Smooth muscle cell of the brain vasculature (primary cell): ENCODE data around the gene CARHSP1.
"Not testable (repeated sequence)": the region's sequence is repeated elsewhere in the genome, so short reads cannot be mapped to it uniquely, and the experiment has no call there.

Experiments
- DNase-seq: peaks from one replicate; pipeline ENCODE4 v3.0.0-alpha.2; 2012; ENCODE audit warnings: low read depth, low spot score

Gene CARHSP1

DNA sequence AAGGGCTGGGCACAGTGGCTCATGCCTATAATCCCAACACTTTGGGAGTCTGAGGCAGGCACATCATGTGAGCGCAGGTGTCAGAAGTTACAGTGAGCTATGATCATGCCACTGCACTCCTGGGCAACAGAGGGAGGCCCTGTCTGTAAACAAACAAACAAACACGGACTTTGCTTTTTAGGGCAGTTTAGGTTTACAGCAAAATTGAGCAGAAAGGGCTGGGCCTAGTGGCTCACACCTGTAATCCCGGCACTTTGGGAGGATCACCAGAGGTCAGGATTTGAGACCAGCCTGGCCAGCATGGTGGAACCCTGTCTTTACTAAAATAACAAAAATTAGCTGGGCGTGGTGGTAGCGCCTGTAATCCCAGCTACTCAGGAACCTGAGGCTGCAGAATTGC is 3.3 kb upstream of the CARHSP1 start:
- DNase-seq: no peak

DNA sequence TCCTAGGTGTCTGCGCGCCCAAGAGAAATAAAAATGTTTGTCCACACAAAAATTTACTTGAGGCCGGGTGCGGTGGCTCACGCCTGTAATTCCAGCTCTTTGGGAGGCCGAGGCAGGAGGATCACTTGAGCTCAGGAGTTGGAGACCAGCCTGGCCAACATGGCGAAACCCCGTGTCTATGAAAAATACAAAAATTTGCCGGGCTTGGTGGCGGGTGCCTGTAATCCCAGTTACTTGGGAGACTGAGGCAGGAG is 1.1 kb upstream of the CARHSP1 start:
- DNase-seq: not testable (repeated sequence)

DNA sequence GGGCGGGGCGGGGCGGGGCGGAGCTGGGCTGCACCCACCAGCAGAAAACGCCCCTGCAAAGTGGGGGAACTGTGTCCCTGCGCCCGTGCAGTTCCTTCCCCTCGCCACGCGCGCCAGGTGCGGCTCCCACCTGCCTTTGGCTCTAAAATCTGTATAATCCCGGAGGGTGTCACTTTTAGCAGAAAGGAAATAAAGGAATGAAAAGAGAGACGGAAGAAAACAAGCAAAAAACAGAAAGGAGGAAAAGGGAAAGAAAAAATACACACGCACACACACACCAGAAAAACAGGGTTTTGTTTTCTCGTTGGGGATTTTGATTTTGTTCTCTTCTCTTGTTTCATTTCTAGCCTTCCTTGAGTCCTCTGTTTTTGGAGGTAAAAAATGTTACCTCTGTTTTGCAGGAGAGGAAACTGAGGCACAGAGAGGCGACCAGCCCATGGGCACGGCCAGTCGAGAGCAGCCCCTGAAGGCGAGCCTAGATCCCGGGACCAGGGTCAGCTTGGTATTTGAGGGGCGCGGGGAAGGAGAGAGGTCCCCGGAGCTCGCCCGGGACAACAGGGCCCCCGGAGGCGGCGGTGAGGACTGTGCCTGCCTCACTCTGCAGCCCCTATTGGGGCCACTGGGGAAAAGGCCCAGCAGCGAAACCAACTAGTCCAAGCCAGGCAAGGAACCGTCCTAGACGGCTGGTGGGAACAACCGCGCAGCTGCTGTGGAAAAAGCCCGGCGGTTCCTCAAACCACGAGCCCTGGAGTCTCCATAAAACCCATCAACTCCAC is 594 bp upstream of the CARHSP1 start:
- DNase-seq: no peak

DNA sequence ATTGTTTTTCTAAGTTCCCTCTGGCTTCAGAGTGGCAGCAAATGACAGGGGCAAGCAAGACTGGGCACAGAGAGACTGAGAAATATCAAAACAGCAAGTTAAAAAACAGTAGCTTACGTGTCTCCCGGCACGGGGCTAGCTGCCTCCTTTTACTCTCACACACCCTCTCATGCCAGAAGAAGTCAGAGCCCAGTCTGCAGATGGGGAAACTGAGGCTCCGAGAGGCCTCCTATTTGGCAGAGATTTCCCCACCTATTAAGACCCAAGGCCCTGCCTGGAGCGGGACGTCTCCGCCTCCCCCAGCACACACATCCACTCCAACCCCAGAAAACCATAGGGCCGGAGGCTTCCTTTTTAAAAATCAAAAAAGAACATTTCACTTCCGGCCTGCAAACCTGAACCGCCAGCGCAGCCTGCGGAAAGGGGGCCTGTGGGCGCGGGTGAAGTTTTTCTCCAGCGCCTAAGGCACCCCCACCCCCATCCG is 832 bp downstream of the CARHSP1 start:
- no peak for DNase-seq

DNA sequence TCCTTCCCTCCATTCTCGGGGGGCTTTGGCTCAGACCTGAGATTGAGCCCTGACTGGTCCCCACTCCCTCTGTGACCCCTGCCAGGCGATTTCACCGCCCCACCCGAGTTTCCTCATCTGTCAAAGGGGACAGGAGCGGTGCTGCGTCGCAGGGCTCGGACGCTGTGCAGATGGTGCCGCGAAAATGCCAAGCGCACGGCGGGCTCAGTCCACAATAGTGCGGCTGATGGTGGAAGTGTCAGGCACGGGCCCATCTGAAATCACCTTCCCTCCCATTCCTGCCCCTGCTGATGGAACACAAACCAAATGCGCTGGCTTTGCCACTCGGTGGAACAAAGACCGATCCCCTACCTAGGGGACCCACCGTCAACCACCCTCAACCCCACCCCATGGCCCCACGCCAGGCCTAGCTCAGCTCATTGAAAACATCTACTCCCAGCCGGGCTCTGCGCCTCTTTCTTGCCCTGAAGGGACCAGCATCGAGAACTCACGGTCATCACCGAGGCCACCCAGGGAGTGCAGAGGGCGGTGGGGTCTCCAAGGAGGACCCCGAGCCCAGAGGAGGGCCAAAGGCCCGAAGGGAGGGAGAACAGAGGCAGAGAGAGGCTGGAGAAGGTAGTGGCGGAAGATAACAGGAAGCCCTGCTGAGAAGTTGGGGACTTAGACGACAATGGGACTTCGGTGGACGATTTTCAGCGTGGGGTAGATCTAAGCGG is 1.4 kb downstream of the CARHSP1 start:
- no peak for DNase-seq

- DNase-seq: no peak
These were observed 2.0 kb downstream of the CARHSP1 start for GRCh38 chr16:8866884-8867215.

GRCh38 chr16:8866118-8866883 is 2.5 kb downstream of the CARHSP1 start:
- no peak for DNase-seq

GRCh38 chr16:8865145-8865882 is 3.5 kb downstream of the CARHSP1 start:
- DNase-seq: no peak

- DNase-seq: no peak
These were observed 4.2 kb downstream of the CARHSP1 start for GRCh38 chr16:8864480-8865110.

GRCh38 chr16:8863594-8864424 is 5.0 kb downstream of the CARHSP1 start:
- DNase-seq: no peak

DNA sequence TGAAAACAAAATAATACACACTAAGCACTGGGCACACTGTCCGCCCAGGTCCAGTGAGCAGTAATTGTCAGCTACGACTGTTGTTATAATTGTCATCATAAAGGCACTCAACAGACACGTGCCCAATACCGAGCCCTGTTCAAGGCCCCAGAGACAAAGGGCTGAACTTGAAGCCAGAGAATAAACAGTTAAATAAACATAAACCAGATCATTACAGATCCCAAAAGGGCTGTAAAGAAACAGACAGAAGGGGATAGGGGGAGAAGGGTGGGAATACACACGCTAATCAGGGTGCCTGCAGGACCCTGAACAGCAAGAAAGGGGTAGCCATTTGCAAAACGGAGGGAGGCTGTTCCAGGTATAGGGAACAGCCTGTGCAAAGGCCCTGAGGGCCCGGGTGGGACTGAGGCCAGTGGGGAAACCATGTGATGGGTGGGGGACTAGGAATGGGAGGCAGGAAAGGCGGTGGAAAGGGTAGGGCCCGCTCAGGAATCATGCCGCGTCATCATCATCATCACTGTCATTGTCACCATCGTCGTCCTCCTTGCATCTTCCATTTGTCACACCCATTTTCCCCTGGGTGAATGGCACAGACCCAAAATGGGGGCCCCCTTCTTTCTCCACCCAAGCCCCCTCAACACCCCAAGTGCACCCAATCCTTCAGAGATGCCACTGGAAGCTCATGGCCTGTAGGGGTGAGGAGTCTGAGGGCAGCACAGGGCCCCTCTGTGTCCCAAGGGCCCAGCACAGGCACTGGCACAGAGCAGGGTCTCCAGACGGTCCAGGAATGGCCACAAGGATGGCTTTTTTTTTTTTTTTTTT is 6.3 kb downstream of the CARHSP1 start:
- DNase-seq: no peak

DNA sequence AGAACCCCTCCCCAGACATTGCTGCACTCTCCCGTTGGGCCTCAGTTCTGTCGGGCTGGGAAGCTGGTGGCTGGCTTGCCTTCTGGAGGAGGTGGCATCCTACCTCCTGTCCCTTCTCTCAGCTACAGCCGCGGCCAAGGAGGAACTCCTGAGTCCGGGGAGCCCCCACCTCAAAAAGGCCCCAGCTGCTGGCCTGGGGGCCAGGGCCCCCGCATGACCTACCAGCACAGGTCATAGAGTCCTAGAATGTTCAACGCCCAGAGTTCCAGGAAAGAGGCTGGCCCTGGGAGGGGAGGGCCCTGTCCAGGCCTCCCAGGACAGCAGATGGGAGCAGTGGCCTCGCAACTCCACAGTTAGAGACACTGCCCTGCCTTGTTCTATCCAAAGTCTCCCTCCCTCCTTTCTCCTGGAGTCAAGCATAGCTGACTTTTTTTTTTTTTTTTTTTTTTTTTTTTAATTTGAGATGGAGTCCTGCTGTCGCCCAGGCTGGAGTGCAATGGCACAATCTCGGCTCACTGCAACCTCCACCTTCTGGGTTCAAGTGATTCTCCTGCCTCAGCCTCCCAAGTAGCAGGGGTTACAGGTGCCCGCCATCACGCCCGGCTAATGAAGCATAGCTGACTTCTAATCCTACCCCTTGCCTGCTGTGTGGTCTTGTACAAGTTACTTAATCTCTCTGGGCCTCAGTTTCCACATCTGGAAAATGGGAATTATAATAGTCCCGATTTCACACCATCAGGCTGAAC is 7.1 kb downstream of the CARHSP1 start:
- DNase-seq: no peak

DNA sequence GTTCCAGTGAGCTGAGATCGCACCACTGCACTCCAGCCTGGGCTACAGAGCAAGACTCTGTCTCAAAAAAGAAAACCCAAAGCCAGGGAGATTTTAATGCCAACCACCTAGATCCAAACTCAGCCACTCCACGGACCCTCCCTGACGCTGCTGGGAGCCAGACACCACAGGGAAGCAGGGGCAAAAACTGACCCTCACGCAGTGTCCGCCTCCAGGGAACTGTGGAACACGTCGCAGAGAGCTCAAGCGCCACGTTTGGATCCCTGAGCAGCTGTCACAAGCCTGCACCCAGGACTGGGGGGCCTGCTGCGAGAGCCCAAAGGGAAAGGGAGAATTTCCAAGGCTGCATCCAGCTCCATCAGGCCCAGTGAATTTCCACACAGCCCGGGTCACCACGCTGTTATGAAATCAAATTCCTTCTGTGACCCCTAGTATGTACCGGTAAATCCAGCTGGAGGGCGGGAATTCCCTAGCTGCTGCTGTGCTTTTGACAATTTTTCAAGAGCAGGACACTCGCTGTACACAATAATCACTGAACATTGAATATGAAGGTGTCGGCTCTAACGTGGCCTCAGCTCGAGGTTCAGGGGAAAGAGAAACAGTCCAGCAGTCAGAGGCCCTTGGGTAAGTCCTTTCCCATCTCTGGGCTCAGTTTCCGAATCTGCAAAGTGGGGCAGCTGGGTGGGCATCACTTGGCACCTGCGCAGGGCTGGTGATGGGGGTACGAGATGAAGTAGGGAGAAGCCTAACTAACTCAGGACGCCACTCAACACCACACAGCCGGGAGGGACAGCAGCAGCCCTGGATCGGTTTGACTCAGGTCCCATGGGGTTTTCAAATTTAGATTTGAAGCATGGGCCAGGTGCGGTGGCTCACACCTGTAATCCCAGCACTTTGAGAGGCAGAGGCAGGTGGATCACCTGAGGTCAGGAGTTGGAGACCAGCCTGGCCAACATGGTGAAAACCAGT is 8.6 kb downstream of the CARHSP1 start:
- no peak for DNase-seq

GRCh38 chr16:8858994-8859912 is 9.6 kb downstream of the CARHSP1 start:
- no peak for DNase-seq

- DNase-seq: no peak
These were observed 12.8 kb downstream of the CARHSP1 start for GRCh38 chr16:8855972-8856371.

DNA sequence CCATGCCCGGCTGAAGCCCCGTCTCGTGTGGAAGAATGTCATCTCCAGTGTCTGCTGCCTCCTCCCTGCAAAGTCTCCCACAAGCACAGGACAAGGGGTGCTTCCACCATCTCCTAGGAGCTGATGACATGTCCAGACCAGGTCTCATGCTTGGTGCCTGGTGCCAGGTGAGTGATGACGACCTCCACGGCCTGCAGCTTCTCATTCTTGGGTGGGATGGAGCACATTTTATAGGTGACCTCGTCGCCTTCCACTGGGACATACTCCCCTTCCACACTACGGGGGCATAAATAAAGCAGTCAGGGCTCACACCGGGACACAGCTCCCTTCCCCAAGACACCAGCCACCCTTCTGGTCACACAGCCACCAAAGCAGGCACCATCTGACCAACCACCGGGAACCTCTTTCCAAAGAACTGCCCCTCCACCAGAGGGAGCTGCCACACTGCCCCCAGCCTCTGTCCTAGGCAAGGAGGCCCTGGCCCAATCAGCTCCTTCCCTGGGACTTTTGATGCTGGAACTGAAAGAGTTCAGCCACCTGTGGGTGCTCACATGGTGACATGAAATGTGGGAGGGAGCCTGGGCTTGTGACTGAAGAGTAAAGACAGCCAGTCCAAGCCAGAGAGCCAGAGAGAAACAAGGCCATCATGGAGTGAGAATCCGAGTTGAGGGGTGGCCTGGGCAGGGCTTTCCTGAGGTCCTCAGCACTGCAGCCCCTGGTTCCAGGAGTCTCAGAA is 13.6 kb downstream of the CARHSP1 start:
- no peak for DNase-seq
